ENCODE measurements around the gene CHMP2B. TPM values are rescaled to one million over a fixed set of nuclear protein-coding genes. Genes with fewer than 3 reads are reported as not detected.

The CHMP2B gene
- total and polyA plus RNA-seq, 2 of the 4 experiments (the other 2 are of a cell fraction): 6.8 to 14.0 TPM

DNA sequence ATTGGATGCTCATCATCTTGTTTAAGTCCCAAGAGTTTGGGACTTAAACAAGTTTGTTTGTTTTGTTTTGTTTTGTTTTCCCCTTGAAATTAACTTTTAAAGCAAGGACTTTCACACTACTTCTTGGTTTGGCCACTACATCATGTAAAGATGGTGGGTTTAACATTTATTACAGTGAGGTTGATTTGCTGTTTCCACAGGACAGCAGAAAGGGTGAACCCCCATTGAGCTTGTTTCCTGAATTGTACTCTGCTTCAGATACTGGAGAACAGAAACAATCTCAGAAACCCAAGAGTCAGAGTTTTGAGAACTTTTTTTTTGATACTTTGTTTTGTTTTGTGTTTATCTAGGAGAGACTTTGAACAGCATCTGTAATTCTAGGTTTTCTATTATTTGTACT, 42.6 kb downstream of the CHMP2B start:
- no peak overlapping the region for H2BK15ac ChIP-seq (ENCODE audit: low read depth, low read length)
- H3K23ac ChIP-seq (ENCODE audit: low read depth, low read length): no peak overlapping the region
- H4K8ac ChIP-seq (ENCODE audit: low read depth in 2 of 2, low read length in 2 of 2): no peak overlapping the region
- in situ Hi-C loops (cut with MboI; ENCODE audit: low sequenced_read_pairs): no loop called here
- no peaks in the 10 kb centered on the region for H3K79me1 ChIP-seq (ENCODE audit: low read depth in 1 of 2, low read length in 2 of 2)
- H3K9me1 ChIP-seq (ENCODE audit: insufficient read depth, low read length): no peaks in the 10 kb centered on the region
- no peak overlapping the region for H3K4ac ChIP-seq (ENCODE audit: low read depth, low read length)
- H3K4me2 ChIP-seq (ENCODE audit: low read depth, low read length): no peak overlapping the region
- no peak overlapping the region for H3K18ac ChIP-seq (ENCODE audit: low read depth, low read length)
- H2BK5ac ChIP-seq (ENCODE audit: low read depth, low read length, poor library complexity, severe bottlenecking): no peak overlapping the region
- no peaks in the 10 kb centered on the region for H4K20me1 ChIP-seq (ENCODE audit: insufficient read depth, low read length)
- no peak overlapping the region for H3K14ac ChIP-seq (replicated peaks; ENCODE audit: low read depth, low read length)
- no peak overlapping the region for H2BK120ac ChIP-seq (ENCODE audit: low read depth, low read length)
- H2BK20ac ChIP-seq (ENCODE audit: low read depth, low read length): no peak overlapping the region
- no peak for DNase-seq
- TF ChIP-seq NFE2L2 (IDR thresholded peaks at IDR 0.05; ENCODE audit: low read depth, low read length): no peak
- H3K36me3 ChIP-seq (ENCODE audit: control insufficient read depth, insufficient read depth, low read length): no peaks in the 10 kb centered on the region
- no peak overlapping the region for H2AFZ ChIP-seq (replicated peaks; ENCODE audit: low read length, poor library complexity)
- no peak overlapping the region for H3K27ac ChIP-seq (ENCODE audit: insufficient read depth, low read length)
- H3K56ac ChIP-seq (ENCODE audit: extremely low read depth, insufficient read depth, low read length): no peak overlapping the region
- H3K9ac ChIP-seq (ENCODE audit: low read depth, low read length): no peak overlapping the region
- CTCF ChIA-PET: no interaction called here
- H3K9me3 ChIP-seq (ENCODE audit: control insufficient read depth, insufficient read depth, low read length): no peaks in the 10 kb centered on the region
- H2AK5ac ChIP-seq (ENCODE audit: low read depth, low read length): no peak overlapping the region
- no peak overlapping the region for H4K91ac ChIP-seq (ENCODE audit: insufficient read depth, low read depth, low read length)
- intact Hi-C loops (cut with micrococcal nuclease): loop anchor here (10.0 kb wide), 1 partner anchor 495 kb away; no protein-coding TSS in a partner anchor
- ATAC-seq (ENCODE audit: low read depth): no peak
- H2AK9ac ChIP-seq (replicated peaks; ENCODE audit: low read depth, low read length, poor library complexity): no peak overlapping the region
- dilution Hi-C loops (cut with HindIII; ENCODE audit: low sequenced_read_pairs, unreplicated experiment): no loop called here
- no peaks in the 10 kb centered on the region for H3K27me3 ChIP-seq (ENCODE audit: control insufficient read depth, insufficient read depth, low read length)
- no peak overlapping the region for H4K5ac ChIP-seq (ENCODE audit: low read depth, low read length)
- BruUV-seq (replicated peaks): no TSS peak
- H3K4me1 ChIP-seq (ENCODE audit: control insufficient read depth, insufficient read depth, low read length): no peaks in the 10 kb centered on the region
- no peak overlapping the region for H3K4me3 ChIP-seq (ENCODE audit: insufficient read depth, low read depth, low read length)
- POLR2A ChIA-PET (ENCODE audit: unreplicated experiment): no interaction called here
